ENCODE data around the gene CELF3.

Gene CELF3

GRCh38 chr1:151720554-151720953 is 4.0 kb upstream of the CELF3 start:
- no peak for DNase-seq

GRCh38 chr1:151720125-151720524 is 3.5 kb upstream of the CELF3 start:
- no peak for DNase-seq

- DNase-seq: no peak
Observed at GRCh38 chr1:151718666-151719065, 2.1 kb upstream of the CELF3 start.

DNA sequence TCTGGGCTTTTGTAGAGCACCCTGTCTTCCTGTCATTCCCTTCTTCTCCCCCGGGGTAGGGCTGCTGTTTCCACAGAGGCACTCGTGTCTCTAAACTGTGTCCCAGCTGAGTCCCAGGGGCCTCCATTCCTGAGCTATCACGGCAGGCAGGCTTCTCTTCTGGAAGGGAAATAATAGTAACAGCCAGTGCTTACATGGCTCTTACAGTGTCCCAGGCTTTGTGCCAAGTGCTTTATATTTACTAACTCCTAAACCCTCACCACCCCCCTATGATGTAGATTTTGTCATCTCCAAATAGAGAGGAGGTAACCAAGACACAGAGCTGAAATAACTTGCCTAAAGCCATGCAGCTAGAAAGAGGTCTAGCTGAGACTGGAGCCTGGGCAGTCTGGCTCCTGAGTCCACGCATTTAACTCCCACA is 1.4 kb upstream of the CELF3 start:
- DNase-seq: no peak

- no peak for DNase-seq
Observed at GRCh38 chr1:151716405-151716762, 219 bp downstream of the CELF3 start.

- no peak for DNase-seq
Observed at GRCh38 chr1:151715726-151716404, 738 bp downstream of the CELF3 start.

- no peak for DNase-seq
Observed at GRCh38 chr1:151714820-151715725, 1.5 kb downstream of the CELF3 start.

- no peak for DNase-seq
Observed at GRCh38 chr1:151713874-151714273, 2.7 kb downstream of the CELF3 start.

DNA sequence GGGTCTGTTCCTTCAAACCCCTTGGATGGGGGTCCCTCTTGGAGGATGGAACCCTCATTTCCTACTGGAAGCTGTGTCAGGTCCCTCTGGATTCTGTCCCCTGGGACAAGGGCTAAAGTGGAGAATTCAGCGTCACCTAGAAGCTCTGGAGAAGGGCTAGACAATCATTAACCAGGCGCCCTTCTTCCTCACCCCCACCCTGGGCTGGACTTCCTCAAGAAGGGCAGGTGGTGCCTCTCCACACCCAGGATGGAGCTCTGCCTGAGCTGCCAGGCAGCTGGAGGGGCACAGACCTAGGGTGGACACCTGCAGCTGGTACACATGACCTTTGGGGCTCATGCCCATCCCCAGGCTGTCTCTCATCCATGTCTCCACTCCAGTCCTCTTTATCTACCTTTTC is 3.6 kb downstream of the CELF3 start:
- DNase-seq: no peak

- no peak for DNase-seq
Observed at GRCh38 chr1:151711951-151712350, 4.7 kb downstream of the CELF3 start.

DNA sequence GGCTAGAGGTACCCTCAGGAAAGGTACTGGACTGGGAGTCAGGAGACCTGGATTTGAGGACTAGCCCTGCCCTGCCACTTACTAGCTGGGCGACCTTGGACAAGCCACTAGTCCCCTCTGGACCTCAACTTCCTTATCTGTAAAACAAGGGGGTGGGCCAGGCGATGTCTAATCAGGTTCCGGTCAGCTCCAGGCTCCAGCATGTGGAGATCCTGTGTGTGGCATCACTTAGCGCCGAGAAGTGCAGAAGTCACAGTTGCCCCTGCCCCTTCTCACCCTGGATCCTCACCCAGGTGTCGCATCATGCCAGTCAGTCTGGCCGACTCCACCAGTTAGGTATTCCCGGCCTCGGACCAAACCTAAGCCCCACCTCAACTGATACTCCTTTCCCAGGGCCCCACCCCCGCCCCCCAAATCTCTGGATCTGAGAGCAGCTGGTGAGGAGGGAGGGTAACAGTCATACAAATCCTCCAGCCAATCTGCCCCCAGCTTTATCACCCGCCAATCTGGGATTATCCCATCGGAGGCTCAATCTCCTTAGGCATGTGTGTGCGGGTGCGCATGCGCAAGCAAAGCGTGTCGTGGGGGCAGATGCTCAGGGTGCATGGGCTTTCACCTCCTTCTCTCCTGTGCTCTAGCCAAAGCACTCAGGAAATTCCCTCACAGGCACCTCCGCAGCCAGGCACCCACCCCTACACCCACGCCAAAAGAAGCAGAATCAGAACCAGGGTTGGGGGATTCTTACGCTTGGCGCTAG is 5.4 kb downstream of the CELF3 start:
- DNase-seq: no peak

GRCh38 chr1:151710187-151710840 is 6.3 kb downstream of the CELF3 start:
- peak; percentile 39 to 50 for DNase-seq

- no peak for DNase-seq
Observed at GRCh38 chr1:151708891-151709290, 7.7 kb downstream of the CELF3 start.

- DNase-seq: no peak
Observed at GRCh38 chr1:151707541-151708065, 9.0 kb downstream of the CELF3 start.

DNA sequence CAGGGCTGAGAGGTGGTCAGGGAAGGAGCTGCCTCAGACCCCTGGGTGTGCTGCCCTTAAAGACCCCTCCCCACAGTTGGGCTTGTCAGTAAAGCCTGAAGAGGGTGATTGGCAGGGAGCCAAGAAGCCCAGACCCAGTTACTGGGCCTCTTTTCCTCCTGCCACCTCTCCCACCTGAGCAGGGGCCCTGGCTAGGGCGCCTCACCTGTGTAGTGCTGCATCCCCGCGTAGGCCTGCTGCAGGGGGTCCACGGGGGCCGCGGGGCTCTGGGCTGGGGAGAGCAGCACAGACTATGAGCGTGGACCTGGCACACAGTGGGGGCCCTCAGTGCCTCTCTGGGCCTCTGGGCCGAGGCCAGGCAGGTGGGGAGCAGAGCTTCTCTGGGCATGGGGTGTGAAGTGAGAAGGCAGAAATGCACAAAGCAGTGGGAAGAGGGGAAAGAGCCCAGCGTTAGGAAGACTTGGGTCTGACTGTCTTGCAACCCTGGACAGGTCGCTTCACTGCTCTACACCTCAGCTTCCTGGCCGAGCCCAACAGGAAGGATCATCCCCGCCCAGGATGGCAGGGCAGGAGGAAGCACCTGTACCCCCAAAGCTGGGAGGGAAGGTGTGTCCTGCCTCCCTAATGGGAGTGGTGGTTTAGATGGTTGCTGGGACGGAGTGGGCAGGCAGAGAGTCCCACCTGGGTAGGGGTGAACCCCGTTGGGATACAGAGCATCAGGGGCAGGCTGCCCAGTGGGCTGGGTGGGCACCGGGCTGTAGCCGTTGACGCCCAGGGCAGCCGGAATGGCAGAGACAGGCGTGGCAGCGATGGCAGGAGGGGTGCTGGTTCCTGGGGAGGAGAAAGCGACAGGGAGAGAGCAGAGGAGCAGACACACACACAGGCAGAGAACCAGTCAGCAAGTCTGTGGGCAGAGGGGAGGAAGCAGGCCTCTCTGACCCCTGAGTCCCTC is 9.9 kb downstream of the CELF3 start:
- no peak for DNase-seq

- DNase-seq: no peak
Observed at GRCh38 chr1:151705753-151706463, 10.7 kb downstream of the CELF3 start.

DNA sequence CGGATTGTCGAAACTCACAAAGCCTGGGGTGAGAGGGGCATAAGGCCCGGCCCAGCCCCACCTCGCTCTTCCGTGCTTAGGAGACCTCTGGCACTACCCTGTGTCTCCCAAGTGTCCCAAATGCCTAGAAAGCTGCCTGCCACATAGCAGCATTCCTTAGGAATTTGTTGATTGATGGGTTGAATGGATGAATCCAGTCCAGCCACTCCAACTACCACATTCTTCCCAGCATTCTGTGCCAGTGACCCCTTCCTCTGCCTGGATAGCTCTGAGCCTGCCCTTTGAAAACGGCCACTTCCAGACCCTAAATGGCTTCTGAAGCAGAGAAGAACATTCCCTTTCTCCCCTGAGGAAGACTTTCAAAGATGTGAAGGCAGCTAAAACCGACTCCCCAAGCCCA is 11.5 kb downstream of the CELF3 start:
- no peak for DNase-seq

DNA sequence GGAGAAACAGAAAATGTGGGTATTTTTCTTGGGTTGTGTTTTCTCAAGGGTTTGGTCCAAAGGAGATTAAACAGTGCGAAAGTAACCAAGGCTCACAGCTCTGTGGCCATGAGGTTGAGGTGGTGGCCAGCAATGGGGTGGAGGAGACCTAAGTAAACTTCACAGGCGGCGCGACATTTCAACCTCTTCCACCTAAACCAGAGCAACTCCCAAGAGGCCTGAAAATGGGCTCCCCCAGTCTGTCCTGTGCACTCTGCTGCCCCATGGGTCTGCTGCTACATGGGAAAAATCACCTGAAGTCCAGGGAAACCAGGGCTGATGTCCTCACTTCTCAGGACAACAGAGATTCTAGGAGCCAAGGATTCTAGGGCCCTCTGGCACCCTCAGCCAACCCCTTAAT is 12.4 kb downstream of the CELF3 start:
- no peak for DNase-seq

DNA sequence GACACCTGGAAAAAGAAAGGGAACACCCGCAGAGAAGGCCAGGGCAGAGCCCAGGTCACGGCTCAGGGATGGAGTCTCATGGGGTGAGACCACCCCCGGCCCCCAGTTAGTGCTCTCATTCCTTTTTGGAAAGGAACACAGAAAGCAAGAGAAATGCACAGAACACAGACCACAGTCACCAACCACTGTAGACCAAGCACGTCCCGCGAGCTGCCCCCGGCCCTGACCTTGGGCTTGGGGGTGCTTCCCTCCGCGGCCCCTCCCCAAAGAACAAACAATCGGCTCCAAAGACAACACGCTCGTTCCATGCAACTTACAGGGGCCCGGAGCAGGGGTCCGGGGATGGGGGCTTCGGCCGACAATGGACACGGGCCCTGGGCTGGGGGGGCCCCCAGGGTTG is 12.8 kb downstream of the CELF3 start:
- no peak for DNase-seq

GRCh38 chr1:151702936-151703335 is 13.7 kb downstream of the CELF3 start:
- no peak for DNase-seq

GRCh38 chr1:151701515-151701914 is 15.1 kb downstream of the CELF3 start:
- no peak for DNase-seq
